NCI-H748 treated with DMSO at 0.1 percent for 48 hours (cell line): Measurements from ENCODE around the gene ARHGDIB.

ENCODE experiments used
- DNase-seq: peaks from one replicate; lab custom pipeline; 2025; lab: John Stamatoyannopoulos, UW

Gene ARHGDIB

DNA sequence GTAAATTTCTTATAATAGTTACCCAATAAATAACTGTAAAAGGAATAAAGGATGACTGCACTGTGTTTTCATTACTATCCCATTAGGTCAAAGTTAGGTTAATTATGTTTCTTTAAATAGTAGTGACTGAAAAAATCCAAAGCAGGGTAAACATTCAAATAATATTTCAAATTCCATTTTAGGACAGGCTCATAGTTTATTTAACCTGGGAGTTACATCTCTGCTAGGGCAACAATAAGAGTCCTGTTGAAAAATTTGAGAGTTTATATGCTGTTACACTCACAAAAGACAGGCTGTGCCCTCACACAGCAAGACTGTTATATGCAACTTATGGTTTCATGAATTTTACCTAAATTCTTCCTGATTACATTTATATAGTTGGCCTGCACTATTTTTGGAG lies 31.1 kb downstream of the ARHGDIB start:
- no peak for DNase-seq

DNA sequence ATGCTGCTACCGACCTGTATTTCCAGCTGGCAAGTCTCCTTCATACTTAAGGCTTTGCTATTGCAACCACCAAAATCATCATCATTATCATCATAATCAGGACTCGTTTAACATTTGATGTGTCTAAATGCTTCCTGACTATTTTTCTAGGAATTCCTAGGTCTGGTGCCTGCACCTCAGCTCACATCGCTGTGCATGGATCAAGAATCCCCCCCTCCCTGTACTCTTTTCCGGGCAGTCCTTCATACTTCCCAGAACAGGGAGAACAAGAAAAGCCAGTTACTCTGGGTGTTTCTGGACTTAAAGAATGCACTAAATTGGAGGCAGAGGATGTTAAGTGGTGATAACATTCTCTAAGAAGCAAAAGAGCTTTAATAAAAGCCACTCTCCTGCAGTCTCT lies 32.5 kb downstream of the ARHGDIB start:
- peak; percentile 3 for DNase-seq

DNA sequence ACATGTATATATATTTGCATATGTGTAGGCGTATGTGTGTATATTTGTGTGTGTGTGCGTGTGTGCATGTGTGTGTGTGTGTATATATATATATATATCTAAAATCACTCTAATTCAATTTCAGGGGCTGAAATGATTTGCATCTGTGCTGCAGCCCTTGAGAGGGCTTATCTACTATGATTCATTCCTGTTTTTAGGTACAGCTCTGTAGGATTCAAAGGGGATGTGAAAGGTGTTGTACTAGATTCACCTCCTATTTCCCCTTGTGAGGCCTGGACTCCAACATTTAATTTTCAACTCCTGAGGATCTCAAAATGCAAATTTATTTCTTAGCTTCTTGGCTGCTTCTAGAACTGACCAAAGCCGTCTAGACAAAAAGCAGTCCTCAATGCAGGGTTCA lies 34.1 kb downstream of the ARHGDIB start:
- no peak for DNase-seq

DNA sequence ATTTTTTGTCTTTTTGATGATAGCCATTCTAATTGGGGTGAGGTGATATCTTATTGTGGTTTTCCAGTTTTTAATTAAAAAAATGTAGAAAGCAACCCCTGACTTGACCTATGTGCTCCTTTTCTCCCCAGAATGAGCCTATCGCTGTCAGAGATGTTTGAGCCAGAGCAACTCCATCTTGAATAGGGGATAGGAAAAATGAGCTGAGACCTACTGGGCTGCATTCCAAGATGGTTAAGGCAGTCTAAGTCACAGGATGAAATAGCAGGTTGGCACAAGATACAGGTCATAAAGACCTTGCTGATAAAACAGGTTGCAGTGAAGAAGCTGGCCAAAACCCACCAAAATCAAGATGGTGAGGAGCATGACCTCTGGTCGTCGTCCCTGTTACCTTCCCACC lies 36.9 kb downstream of the ARHGDIB start:
- no peak for DNase-seq

GRCh38 chr12:14923944-14924343 lies 37.5 kb downstream of the ARHGDIB start:
- no peak for DNase-seq

- DNase-seq = no peak
Observed at GRCh38 chr12:14921218-14921617, 40.2 kb downstream of the ARHGDIB start.

- DNase-seq = no peak
Observed at GRCh38 chr12:14920475-14921126, 40.8 kb downstream of the ARHGDIB start.

GRCh38 chr12:14919455-14919854 lies 41.9 kb downstream of the ARHGDIB start:
- no peak for DNase-seq

DNA sequence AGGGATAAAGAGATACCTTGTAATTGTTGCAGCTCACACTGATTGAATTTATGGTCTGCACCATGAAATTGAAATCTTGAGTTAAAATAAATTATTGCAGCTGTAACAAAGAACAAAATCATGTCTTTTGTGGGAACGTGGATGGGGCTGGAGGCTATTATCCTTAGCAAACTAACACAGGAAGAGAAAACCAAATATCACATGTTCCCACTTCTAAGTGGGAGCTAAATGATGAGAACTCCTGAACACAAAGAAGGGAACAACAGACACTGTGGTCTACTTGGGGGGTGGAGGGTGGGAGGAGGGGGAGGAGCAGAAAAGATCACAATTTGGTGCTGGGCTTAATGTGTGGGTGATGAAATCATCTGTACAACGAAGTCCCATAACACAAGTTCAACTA lies 45.7 kb downstream of the ARHGDIB start:
- no peak for DNase-seq

DNA sequence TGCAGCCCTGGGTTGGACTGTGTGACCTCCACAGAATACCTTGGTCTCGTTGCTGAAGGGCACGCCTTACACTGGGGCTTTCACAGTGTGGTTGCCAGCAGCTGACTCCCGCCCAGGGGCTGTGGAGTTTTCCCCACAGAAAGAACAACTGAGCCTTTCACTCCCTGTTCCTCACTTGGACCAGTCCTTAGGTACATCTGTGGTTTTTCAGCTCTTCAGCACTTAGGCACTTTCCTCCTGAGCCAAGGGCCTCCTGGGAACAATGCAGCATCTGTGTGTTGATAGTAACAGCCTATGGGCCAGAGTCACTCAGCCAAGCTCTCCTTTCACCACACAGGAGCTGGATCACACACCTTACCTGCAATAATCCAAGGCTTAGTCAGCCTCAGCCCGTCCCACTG lies 48.0 kb downstream of the ARHGDIB start:
- no peak for DNase-seq

- DNase-seq = no peak
Observed at GRCh38 chr12:14911131-14911530, 50.3 kb downstream of the ARHGDIB start.

GRCh38 chr12:14910090-14910915 lies 51.1 kb downstream of the ARHGDIB start:
- no peak for DNase-seq

DNA sequence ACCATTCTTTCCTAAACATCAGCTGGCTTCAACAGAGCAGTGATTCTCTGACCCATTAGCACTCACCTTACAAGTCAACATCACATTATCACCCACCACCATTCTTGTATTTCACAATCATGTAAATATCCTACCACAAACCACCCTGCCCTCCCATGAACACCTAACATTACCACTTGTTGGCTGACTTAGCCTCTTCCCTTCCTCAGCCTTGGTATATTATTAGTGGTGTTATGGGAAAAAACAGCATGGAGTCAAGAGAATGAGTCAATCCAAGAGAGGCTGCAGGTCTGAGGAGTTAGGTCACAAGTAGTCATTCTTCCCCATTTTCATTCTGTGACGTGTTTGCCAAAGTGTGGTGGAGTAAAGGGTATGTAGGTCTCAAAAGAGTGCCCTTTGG lies 53.4 kb downstream of the ARHGDIB start:
- DNase-seq = no peak

GRCh38 chr12:14906114-14906513 lies 55.3 kb downstream of the ARHGDIB start:
- DNase-seq = no peak

GRCh38 chr12:14905269-14906004 lies 56.0 kb downstream of the ARHGDIB start:
- no peak for DNase-seq

DNA sequence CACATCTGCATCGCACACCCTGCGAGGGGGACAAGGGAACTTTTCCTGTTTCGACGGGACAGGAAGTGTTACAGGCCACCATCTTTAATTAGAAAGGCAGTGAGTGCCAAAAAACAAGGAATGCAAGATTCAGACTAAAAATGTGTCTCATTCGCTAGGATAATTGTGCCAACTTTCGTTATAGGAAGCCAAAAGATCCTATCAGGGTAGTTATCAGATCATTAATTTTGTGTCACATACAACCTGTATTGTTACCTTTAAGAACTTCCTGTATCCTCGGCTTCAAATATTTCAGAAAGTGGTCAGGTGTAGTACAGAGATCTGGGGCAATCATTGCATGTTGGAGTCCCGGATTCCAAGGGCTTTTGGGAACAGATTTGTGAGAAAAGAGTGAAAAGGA lies 56.5 kb downstream of the ARHGDIB start:
- no peak for DNase-seq

DNA sequence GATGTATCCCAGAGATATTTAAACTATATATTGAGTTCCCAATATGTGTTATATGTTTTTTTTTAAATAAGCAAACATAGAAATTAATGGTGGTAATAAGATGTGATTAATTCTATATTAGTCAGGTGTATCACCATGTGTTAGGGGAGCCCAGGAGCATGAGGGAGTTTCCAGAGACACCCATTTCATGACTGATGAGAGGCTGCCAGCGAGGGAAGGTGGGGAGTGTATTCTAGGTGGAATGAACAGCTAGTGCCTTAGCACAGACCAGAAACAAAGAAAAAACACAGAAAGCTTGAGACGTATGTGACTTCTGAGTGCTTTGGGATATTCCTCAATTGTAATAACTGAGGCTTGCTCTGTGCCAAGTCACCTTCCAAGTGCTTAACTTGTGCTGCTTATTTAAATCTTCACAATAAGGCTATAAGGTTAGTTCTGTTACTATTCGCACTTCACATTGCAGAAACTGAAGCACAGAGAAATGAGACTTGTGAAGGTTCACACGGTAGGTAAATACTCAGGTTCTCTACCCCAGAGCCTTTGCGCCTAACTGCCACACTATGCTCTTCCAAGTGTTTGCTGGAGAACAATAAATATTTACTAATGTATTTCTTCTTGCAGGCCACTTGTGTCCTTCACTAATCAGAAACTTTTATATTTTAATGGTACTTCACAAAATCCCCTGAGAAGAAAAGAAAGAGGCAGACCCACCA lies 57.9 kb downstream of the ARHGDIB start:
- no peak for DNase-seq

- no peak for DNase-seq
Observed at GRCh38 chr12:14902465-14902864, 58.9 kb downstream of the ARHGDIB start.

DNA sequence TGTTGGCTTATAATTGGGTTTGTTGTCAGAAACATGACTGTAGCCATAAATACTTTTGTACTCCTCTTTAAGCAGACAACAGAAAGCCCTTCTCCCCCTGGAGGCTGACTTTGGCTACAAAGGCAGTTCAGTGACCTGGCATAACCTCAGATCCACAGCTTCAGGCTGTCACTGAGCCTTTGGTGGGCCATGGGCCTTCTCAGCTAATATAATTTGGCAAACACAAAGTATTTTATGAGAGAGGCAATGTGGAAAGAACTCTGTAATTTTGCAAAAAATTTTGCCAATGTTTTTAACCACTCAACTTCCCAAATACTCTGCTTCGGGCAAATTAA lies 60.2 kb downstream of the ARHGDIB start:
- no peak for DNase-seq

- DNase-seq = no peak
Observed at GRCh38 chr12:14900521-14901227, 60.7 kb downstream of the ARHGDIB start.

DNA sequence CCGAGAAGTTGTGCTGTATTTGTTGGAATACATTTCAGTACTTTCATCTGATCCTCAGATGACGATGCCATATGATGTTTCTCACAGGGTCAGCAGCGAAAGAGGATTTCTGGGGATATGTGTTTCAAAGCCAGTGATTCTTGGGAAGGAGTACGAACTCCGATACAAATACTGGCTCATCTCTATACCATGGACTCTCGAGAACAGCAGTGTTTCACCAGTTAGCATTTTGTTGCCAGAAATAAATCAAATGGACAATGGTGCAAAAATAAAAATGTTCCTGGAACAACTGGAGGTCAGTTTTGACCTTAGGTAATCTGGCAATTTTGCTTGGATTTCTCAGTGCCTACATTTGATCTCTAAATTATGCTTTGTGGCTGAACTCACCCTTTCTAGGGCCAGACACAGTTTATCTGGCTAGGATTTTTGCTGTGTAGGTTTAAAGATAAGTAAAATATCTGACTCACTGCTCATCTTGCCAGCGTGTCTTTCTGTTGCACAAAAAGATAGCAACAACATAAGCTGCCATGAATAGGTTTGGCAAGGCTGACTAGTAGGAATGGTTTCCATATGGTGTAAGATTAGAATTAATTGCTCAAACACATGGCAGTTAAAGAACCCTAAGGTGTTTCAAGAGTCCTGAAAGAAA lies 64.8 kb downstream of the ARHGDIB start:
- no peak for DNase-seq
